Keratinocyte (primary cell): ENCODE results near the gene NELL1. TPM values are rescaled to one million over a fixed set of nuclear protein-coding genes. Genes with fewer than 3 reads are reported as not detected.

Source experiments
- DNase-seq: peaks from one replicate; pipeline ENCODE4 v3.0.0-alpha.2; 2011; ENCODE audit warnings: low read depth, missing footprints, low spot score
- FAIRE-seq: peaks from 2 replicates; lab custom pipeline; 2011; peaks lifted over from hg19 to GRCh38; lab: Jason Lieb, UNC
- H2AFZ ChIP-seq: 2 replicates; pipeline ENCODE4 v1.6.0; 2012; ENCODE audit warnings: low read length, control low read depth, inconsistent platforms; ENCODE audit not compliant: control insufficient read depth
- H3K27ac ChIP-seq: 2 replicates; pipeline ENCODE4 v1.5.1; 2011; ENCODE audit warnings: low read length; ENCODE audit not compliant: control insufficient read depth, insufficient read depth
- H3K27me3 ChIP-seq: 3 replicates; pipeline ENCODE4 v1.6.0; 2011; ENCODE audit warnings: low read length; ENCODE audit not compliant: control insufficient read depth, insufficient read depth; ENCODE audit errors: extremely low read depth
- H3K36me3 ChIP-seq, 2 experiments: 2 replicates in 1 of 2; 3 replicates in 1 of 2; pipeline ENCODE4 v1.5.1; 2011; ENCODE audit warnings: low read length in 2 of 2, mild to moderate bottlenecking in 1 of 2; ENCODE audit not compliant: control insufficient read depth in 2 of 2, insufficient read depth in 2 of 2; ENCODE audit errors: extremely low read depth in 1 of 2
- H3K4me1 ChIP-seq: 3 replicates; pipeline ENCODE4 v1.5.1; 2011; ENCODE audit warnings: low read length; ENCODE audit not compliant: control insufficient read depth, insufficient read depth; ENCODE audit errors: extremely low read depth
- H3K4me2 ChIP-seq: 3 replicates; pipeline ENCODE4 v1.6.0; 2011; ENCODE audit warnings: low read depth, low read length; ENCODE audit not compliant: control insufficient read depth, insufficient read depth; ENCODE audit errors: extremely low read depth
- H3K4me3 ChIP-seq, 3 experiments: fragments of 200-600 bp in 1 of 3; sonication (generic) in 1 of 3; 2 replicates in 2 of 3; 3 replicates in 1 of 3; pipeline ENCODE4 v1.5.1; 2011 to 2016; ENCODE audit warnings: low read length in 3 of 3, mild to moderate bottlenecking in 3 of 3, control low read depth in 2 of 3, inconsistent platforms in 1 of 3, low read depth in 1 of 3, mixed read lengths in 1 of 3, mixed run types in 1 of 3, moderate library complexity in 1 of 3; ENCODE audit not compliant: control insufficient read depth in 2 of 3, insufficient read depth in 2 of 3; ENCODE audit errors: extremely low read depth in 1 of 3
- H3K79me2 ChIP-seq: 2 replicates; pipeline ENCODE4 v1.6.0; 2012; ENCODE audit warnings: low read length; ENCODE audit not compliant: control insufficient read depth, insufficient read depth
- H3K9ac ChIP-seq: 3 replicates; pipeline ENCODE4 v1.6.0; 2011; ENCODE audit warnings: low read length; ENCODE audit not compliant: control insufficient read depth, insufficient read depth; ENCODE audit errors: extremely low read depth
- H3K9me1 ChIP-seq: 3 replicates; pipeline ENCODE4 v1.6.0; 2011; ENCODE audit warnings: low read length; ENCODE audit not compliant: control insufficient read depth, insufficient read depth; ENCODE audit errors: extremely low read depth
- H3K9me3 ChIP-seq: 2 replicates; pipeline ENCODE4 v1.5.1; 2012; ENCODE audit warnings: low read depth, low read length; ENCODE audit not compliant: control insufficient read depth
- H4K20me1 ChIP-seq: 3 replicates; pipeline ENCODE4 v1.6.0; 2011; ENCODE audit warnings: low read length; ENCODE audit not compliant: control insufficient read depth, insufficient read depth; ENCODE audit errors: extremely low read depth
- EZH2 ChIP-seq: IDR thresholded peaks from one replicate; pipeline ENCODE4 v1.6.1; 2012; ENCODE audit warnings: inconsistent platforms, mild to moderate bottlenecking, low read length, moderate library complexity
- dilution Hi-C: fragments of 300-500 bp; cut with MboI; formaldehyde crosslinking; loops from one replicate; pipeline ENCODE4 v1.7.0; 2020; ENCODE audit warnings: low sequenced_read_pairs; ENCODE audit not compliant: extremely low pct_ligation_motif_present
- polyA plus RNA-seq, 5 experiments: library from polyadenylated mRNA; depleted of rRNA in 3 of 5; stranded (reverse) in 3 of 5; stranded (forward) in 1 of 5; unstranded in 1 of 5; fragments of >200 nt; gene quantifications; 1 replicate in 1 of 5; 2 replicates in 3 of 5; 3 replicates in 1 of 5; pipeline versions ENCODE4 v1.2.1 to v1.2.3, GENCODE V29; 2011 to 2012; ENCODE audit warnings: missing spikeins in 2 of 5, low read depth in 1 of 5, low replicate concordance in 1 of 5
- TF ChIP-seq, protein P1 (sequence below), 3 experiments: IDR thresholded peaks in 1 of 3; conservative IDR thresholded peaks in 1 of 3; optimal IDR thresholded peaks in 1 of 3; 2 replicates in 2 of 3; 3 replicates in 1 of 3; pipeline versions ENCODE3 to v1.5.1; 2011; ENCODE audit warnings: low read length in 3 of 3, mild to moderate bottlenecking in 3 of 3, moderate library complexity in 2 of 3, control low read depth in 1 of 3, inconsistent platforms in 1 of 3; ENCODE audit not compliant: insufficient read depth in 2 of 3; ENCODE audit errors: extremely low read depth in 1 of 3

NELL1 gene
- polyA plus RNA-seq, 1 donor (not counting 4 experiments of a cell fraction or from before 2014, with no cell fraction given), result not detected

DNA sequence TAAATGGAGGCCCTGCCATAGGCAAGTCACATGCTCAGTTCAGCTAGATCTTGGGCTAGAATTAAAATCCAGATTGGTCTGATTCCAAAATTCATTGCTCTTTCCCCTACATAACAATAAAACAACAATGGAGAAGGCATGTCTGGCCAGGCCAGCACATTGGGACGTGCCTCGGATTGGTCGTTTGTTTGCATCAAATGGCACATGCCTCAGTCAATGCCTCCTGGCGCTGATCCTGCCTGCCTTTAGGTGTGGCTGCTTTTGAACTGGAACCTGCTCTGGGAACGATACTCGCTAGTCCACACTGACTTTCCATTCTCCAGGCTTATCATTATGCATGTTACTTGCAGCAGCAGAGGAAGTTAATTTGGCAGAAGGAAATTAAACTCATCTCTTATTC, 322.1 kb downstream of the NELL1 start:
- no peaks in the 10 kb centered on the region for H4K20me1 ChIP-seq
- no peak for FAIRE-seq
- no peak overlapping the region for H3K27ac ChIP-seq
- TF ChIP-seq, protein P1, sequence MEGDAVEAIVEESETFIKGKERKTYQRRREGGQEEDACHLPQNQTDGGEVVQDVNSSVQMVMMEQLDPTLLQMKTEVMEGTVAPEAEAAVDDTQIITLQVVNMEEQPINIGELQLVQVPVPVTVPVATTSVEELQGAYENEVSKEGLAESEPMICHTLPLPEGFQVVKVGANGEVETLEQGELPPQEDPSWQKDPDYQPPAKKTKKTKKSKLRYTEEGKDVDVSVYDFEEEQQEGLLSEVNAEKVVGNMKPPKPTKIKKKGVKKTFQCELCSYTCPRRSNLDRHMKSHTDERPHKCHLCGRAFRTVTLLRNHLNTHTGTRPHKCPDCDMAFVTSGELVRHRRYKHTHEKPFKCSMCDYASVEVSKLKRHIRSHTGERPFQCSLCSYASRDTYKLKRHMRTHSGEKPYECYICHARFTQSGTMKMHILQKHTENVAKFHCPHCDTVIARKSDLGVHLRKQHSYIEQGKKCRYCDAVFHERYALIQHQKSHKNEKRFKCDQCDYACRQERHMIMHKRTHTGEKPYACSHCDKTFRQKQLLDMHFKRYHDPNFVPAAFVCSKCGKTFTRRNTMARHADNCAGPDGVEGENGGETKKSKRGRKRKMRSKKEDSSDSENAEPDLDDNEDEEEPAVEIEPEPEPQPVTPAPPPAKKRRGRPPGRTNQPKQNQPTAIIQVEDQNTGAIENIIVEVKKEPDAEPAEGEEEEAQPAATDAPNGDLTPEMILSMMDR (optimal IDR thresholded peaks at IDR 0.05 in 1 of 3, IDR thresholded peaks at IDR 0.05 in 1 of 3, conservative IDR thresholded peaks at IDR 0.05 in 1 of 3; ENCODE audit: extremely low read depth in 1 of 3, insufficient read depth in 2 of 3, low read length in 3 of 3), result no peak
- no peak for TF ChIP-seq EZH2
- H3K36me3 ChIP-seq, result no peaks in the 10 kb centered on the region
- H2AFZ ChIP-seq, result no peak overlapping the region
- no peaks in the 10 kb centered on the region for H3K9me1 ChIP-seq
- H3K4me3 ChIP-seq, result no peak overlapping the region
- no peaks in the 10 kb centered on the region for H3K79me2 ChIP-seq
- no peak overlapping the region for H3K4me2 ChIP-seq
- H3K27me3 ChIP-seq, result no peaks in the 10 kb centered on the region
- H3K9me3 ChIP-seq, result no peaks in the 10 kb centered on the region
- no peaks in the 10 kb centered on the region for H3K4me1 ChIP-seq
- H3K9ac ChIP-seq, result no peak overlapping the region
- dilution Hi-C loops, result no loop called here
- no peak for DNase-seq

DNA sequence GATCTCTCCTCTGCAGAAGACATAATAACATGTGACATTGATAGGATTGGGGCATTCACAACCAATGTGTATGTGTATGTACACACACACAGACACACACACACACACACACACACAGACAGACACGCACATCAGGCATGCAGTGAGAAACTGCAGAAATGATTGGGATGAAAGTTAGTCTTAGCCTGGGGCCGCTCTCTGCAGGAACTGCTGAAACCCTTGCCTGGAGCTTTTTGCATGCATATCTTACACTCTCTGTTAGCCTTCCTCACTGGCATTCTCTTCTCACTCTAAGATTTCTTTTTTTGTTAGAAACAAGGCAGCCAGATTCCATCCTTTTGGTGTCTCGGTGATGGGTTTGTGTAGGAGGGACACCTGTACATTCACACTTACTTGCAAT, 337.9 kb downstream of the NELL1 start:
- dilution Hi-C loops, result no loop called here
- no peak for FAIRE-seq
- TF ChIP-seq, protein P1 (optimal IDR thresholded peaks at IDR 0.05 in 1 of 3, IDR thresholded peaks at IDR 0.05 in 1 of 3, conservative IDR thresholded peaks at IDR 0.05 in 1 of 3; ENCODE audit: extremely low read depth in 1 of 3, insufficient read depth in 2 of 3, low read length in 3 of 3), result no peak
- no peak for TF ChIP-seq EZH2

More for the DNA sequence above, 337.9 kb downstream of the NELL1 start:
- H3K9ac ChIP-seq, result no peak overlapping the region
- no peak overlapping the region for H3K4me3 ChIP-seq
- H2AFZ ChIP-seq, result no peak overlapping the region
- H3K79me2 ChIP-seq, result no peaks in the 10 kb centered on the region
- no peak overlapping the region for H3K4me2 ChIP-seq
- H3K4me1 ChIP-seq, result no peaks in the 10 kb centered on the region
- DNase-seq, result no peak
- no peaks in the 10 kb centered on the region for H3K9me3 ChIP-seq
- no peaks in the 10 kb centered on the region for H3K9me1 ChIP-seq
- H4K20me1 ChIP-seq, result no peaks in the 10 kb centered on the region
- no peaks in the 10 kb centered on the region for H3K36me3 ChIP-seq
- no peaks in the 10 kb centered on the region for H3K27me3 ChIP-seq
- H3K27ac ChIP-seq, result no peak overlapping the region
